Measurements from ENCODE around the gene RDH16. TPM values are rescaled to one million over a fixed set of nuclear protein-coding genes. Genes with fewer than 3 reads are reported as not detected.

RDH16 gene
- polyA plus RNA-seq, 3 donors, result 0.47 TPM; not detected in 2

DNA sequence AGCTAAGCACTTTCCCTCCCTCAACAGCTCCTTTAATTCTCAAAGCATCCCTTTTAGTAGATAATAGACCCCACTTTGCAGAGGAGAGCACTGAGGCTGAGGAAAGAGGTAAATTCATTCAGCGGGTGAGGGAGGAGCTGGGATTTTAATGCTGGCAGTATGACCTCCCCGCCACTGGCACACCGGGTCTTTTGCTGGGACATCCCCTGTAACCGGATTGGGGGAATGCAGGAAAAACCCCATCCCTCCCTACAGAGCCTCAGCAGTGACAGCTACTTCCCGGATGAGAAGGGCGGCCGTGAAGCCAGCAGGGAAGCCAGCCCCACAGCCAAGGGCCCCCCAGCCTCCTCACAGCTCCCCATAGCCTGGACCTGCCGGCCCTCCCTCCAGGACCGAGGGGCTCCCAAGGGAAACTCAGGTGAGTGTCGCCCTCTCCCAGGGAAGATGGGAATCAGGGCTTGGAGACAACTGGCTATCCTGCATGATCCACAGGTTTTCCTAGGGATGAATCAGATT is 36.9 kb upstream of the RDH16 start:
- WGBS (ENCODE audit: insufficient coverage), result 95% methylated on average over 3 of the region's 10 CpGs
- Histone ChIP-seq H3K27me3 (ENCODE audit: control insufficient read depth in 2 of 2, insufficient read depth in 2 of 2, low read length in 2 of 2) (no peaks in the 10 kb centered on the region), H3K27ac (ENCODE audit: low read depth in 1 of 2, low read length in 2 of 2) (no peak overlapping the region), H3K4me1 (ENCODE audit: control insufficient read depth in 1 of 2, insufficient read depth in 2 of 2, low read length in 2 of 2) (peaks cover 14 to 15% of the 10 kb centered on the region in 2 donors), H3K4me2 (replicated peaks; ENCODE audit: extremely low read depth, low read length, poor library complexity, severe bottlenecking) (no peak overlapping the region), H3K36me3 (replicated peaks in 1 of 2; ENCODE audit: control insufficient read depth in 1 of 2, insufficient read depth in 2 of 2, low read length in 2 of 2) (peaks cover 0 to 13% of the 10 kb centered on the region in 2 donors), H2AFZ (ENCODE audit: insufficient read depth, low read depth, low read length, poor library complexity, severe bottlenecking) (no peak overlapping the region), H3K4me3 (replicated peaks in 1 of 3; ENCODE audit: low read depth in 2 of 3, low read length in 3 of 3) (no peak overlapping the region), H4K20me1 (ENCODE audit: insufficient read depth, low read length) (no peaks in the 10 kb centered on the region), H3K79me2 (ENCODE audit: insufficient read depth, low read length) (no peaks in the 10 kb centered on the region), H3K9ac (ENCODE audit: insufficient read depth, low read length, poor library complexity, severe bottlenecking) (no peak overlapping the region), H3K9me3 (replicated peaks in 1 of 2; ENCODE audit: control insufficient read depth in 1 of 2, insufficient read depth in 1 of 2, low read length in 2 of 2) (no peaks in the 10 kb centered on the region)
- peaks cover 15 to 23% of the 10 kb centered on the region in 2 donors for H3K36me3 Mint-ChIP-seq
- H3K9me3 Mint-ChIP-seq, result no peaks in the 10 kb centered on the region
- intact Hi-C loops (cut with micrococcal nuclease), result no loop called here
- no peak overlapping the region for H3K4me3 Mint-ChIP-seq
- H3K27me3 Mint-ChIP-seq (ENCODE audit: low read depth in 3 of 3), result peaks cover 0 to 7% (median 3%) of the 10 kb centered on the region in 3 donors
- DNase-seq, result no peak
- H3K4me1 Mint-ChIP-seq, result peaks cover 20% of the 10 kb centered on the region
- no peak for TF ChIP-seq CTCF (IDR thresholded peaks at IDR 0.05)
- H3K27ac Mint-ChIP-seq, result no peak overlapping the region

GRCh38 chr12:56993346-56993745 is 35.9 kb upstream of the RDH16 start:
- 61% methylated on average over 3 of the region's 10 CpGs for WGBS (ENCODE audit: insufficient coverage)
- no peak overlapping the region for H3K27ac ChIP-seq (ENCODE audit: low read depth in 1 of 2, low read length in 2 of 2)

More at GRCh38 chr12:56993346-56993745, 35.9 kb upstream of the RDH16 start:
- peaks cover 17 to 20% of the 10 kb centered on the region in 2 donors for H3K4me1 ChIP-seq (ENCODE audit: control insufficient read depth in 1 of 2, insufficient read depth in 2 of 2, low read length in 2 of 2)
- intact Hi-C loops (cut with micrococcal nuclease), result no loop called here
- no peaks in the 10 kb centered on the region for H3K79me2 ChIP-seq (ENCODE audit: insufficient read depth, low read length)
- no peak overlapping the region for H3K27ac Mint-ChIP-seq
- no peaks in the 10 kb centered on the region for H3K9me3 Mint-ChIP-seq
- no peaks in the 10 kb centered on the region for H3K9me3 ChIP-seq (replicated peaks in 1 of 2; ENCODE audit: control insufficient read depth in 1 of 2, insufficient read depth in 1 of 2, low read length in 2 of 2)
- H3K4me2 ChIP-seq (replicated peaks; ENCODE audit: extremely low read depth, low read length, poor library complexity, severe bottlenecking), result no peak overlapping the region
- no peak overlapping the region for H2AFZ ChIP-seq (ENCODE audit: insufficient read depth, low read depth, low read length, poor library complexity, severe bottlenecking)
- H3K9ac ChIP-seq (ENCODE audit: insufficient read depth, low read length, poor library complexity, severe bottlenecking), result no peak overlapping the region
- no peaks in the 10 kb centered on the region for H4K20me1 ChIP-seq (ENCODE audit: insufficient read depth, low read length)
- H3K4me3 Mint-ChIP-seq, result no peak overlapping the region
- H3K27me3 ChIP-seq (ENCODE audit: control insufficient read depth in 2 of 2, insufficient read depth in 2 of 2, low read length in 2 of 2), result no peaks in the 10 kb centered on the region
- H3K36me3 Mint-ChIP-seq, result peaks cover 12 to 18% of the 10 kb centered on the region in 2 donors
- H3K4me3 ChIP-seq (replicated peaks in 1 of 3; ENCODE audit: low read depth in 2 of 3, low read length in 3 of 3), result no peak overlapping the region
- DNase-seq, result no peak
- H3K4me1 Mint-ChIP-seq, result peaks cover 21% of the 10 kb centered on the region
- H3K36me3 ChIP-seq (replicated peaks in 1 of 2; ENCODE audit: control insufficient read depth in 1 of 2, insufficient read depth in 2 of 2, low read length in 2 of 2), result peaks cover 0 to 10% of the 10 kb centered on the region in 2 donors
- H3K27me3 Mint-ChIP-seq (ENCODE audit: low read depth in 3 of 3), result peaks cover 0 to 7% (median 3%) of the 10 kb centered on the region in 3 donors
- no peak for TF ChIP-seq CTCF (IDR thresholded peaks at IDR 0.05)

Data from CD14-positive monocyte (primary cell).